KOPT-K1 (cell line): ENCODE data around the gene OR2J3.
"Not testable (repeated sequence)": the region's sequence is repeated elsewhere in the genome, so short reads cannot be mapped to it uniquely, and the experiment has no call there.

Experiments used
- H3K27ac ChIP-seq: fragments of 200-600 bp; sonication (generic); 2 replicates; pipeline ENCODE4 v1.5.1; 2016; ENCODE audit warnings: antibody characterized with exemption, mild to moderate bottlenecking, low read depth, low read length; ENCODE audit not compliant: poor library complexity, severe bottlenecking
- H3K36me3 ChIP-seq: fragments of 200-600 bp; sonication (generic); 2 replicates; pipeline ENCODE4 v1.5.1; 2017; ENCODE audit warnings: antibody characterized with exemption, mild to moderate bottlenecking, low read length, moderate library complexity; ENCODE audit not compliant: insufficient read depth
- H3K9me3 ChIP-seq: fragments of 200-600 bp; sonication (generic); 2 replicates; pipeline ENCODE4 v1.5.1; 2017; ENCODE audit warnings: antibody characterized with exemption, low read length, mild to moderate bottlenecking; ENCODE audit not compliant: insufficient read depth, poor library complexity, severe bottlenecking

Gene OR2J3

GRCh38 chr6:29141606-29142005, 33.7 kb downstream of the OR2J3 start:
- Histone ChIP-seq H3K27ac (no peak overlapping the region), H3K9me3 (peaks cover 17% of the 10 kb centered on the region), H3K36me3 (no peaks in the 10 kb centered on the region)

DNA sequence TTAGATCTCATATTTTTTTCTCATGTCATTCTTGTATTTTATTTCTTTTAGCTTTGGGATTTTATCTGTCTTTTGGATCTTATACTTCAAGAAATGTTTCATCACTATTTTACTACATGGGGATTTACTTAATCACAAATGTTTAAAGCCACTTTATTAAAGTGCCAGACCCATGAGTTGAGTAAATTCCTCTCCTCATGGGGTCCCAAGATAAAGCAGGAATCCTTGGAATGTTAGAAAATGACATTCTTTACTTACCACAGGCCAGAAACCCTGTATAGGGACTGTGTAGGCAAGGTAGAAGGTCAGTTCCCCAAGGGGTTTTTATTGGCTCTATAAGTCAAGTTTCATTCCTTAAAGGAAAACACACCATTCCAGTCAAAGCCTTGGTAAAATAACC, 34.5 kb downstream of the OR2J3 start:
- Histone ChIP-seq H3K27ac (no peak overlapping the region), H3K36me3 (no peaks in the 10 kb centered on the region), H3K9me3 (peaks cover 17% of the 10 kb centered on the region)

DNA sequence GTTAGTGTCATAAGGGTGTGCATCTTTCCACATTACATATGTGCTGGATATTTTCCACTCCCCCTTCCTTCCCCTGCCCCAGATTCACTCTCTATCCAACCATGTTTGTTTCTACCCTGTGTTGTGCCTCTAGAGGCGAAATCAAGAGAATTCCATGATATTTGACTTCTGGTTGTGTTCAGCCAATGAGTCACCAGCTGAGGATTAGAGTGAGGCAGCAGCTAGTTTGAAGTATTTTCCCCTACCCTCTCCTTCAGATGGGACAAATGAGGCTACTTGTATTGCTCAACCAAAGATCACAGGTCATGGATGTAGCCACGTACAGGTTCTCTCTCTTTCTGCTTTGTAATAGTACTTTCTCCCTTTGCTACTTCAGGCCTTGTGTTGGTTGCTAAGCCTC, 38.3 kb downstream of the OR2J3 start:
- Histone ChIP-seq H3K9me3 (peaks cover 17% of the 10 kb centered on the region), H3K27ac (no peak overlapping the region), H3K36me3 (no peaks in the 10 kb centered on the region)

GRCh38 chr6:29147074-29147473, 39.2 kb downstream of the OR2J3 start:
- Histone ChIP-seq H3K9me3 (peaks cover 17% of the 10 kb centered on the region), H3K27ac (no peak overlapping the region), H3K36me3 (no peaks in the 10 kb centered on the region)

- H3K27ac ChIP-seq, H3K9me3 ChIP-seq, H3K36me3 ChIP-seq: not testable (repeated sequence)
These were observed 41.6 kb downstream of the OR2J3 start for GRCh38 chr6:29149444-29149843.

DNA sequence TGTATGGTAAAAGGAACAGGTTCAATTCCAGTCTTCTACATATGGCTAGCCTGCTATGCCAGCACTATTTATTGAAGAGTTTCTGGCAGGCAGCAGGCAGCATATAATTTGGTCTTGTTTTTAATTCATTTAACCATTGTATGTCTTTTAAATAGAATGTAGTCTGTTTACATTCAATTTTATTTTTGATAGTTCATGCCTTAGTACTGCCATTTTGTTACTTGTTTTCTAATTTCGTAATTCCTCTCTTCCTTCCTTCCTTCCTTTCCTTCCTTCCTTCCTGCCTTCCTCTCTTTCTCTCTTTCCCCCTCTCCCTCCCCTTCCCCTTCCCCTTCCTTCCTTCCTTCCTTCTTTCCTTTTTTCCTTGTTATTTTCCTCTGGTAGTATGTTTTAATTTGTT, 45.2 kb downstream of the OR2J3 start:
- H3K9me3 ChIP-seq = no peaks in the 10 kb centered on the region
- no peaks in the 10 kb centered on the region for H3K36me3 ChIP-seq
- no peak overlapping the region for H3K27ac ChIP-seq

GRCh38 chr6:29155182-29155581, 47.3 kb downstream of the OR2J3 start:
- not testable (repeated sequence) for H3K9me3 ChIP-seq, H3K27ac ChIP-seq, H3K36me3 ChIP-seq

GRCh38 chr6:29159922-29160321, 52.1 kb downstream of the OR2J3 start:
- not testable (repeated sequence) for H3K9me3 ChIP-seq, H3K27ac ChIP-seq, H3K36me3 ChIP-seq
